HepG2 (cell line): ENCODE measurements around the gene CORO7. TPM values are rescaled to one million over a fixed set of nuclear protein-coding genes. Genes with fewer than 3 reads are reported as not detected.

ENCODE experiments used
- ATRX ChIP-seq: sonication (generic); formaldehyde crosslinking; IDR thresholded peaks from 2 replicates; pipeline ENCODE4 v1.4.0; 2020; ENCODE audit warnings: missing genetic modification reagents, borderline replicate concordance
- BRCA1 ChIP-seq: sonication (generic); formaldehyde crosslinking; IDR thresholded peaks from 2 replicates; pipeline ENCODE4 v1.4.0; 2020; ENCODE audit warnings: missing genetic modification reagents
- CREM ChIP-seq, 2 experiments: sonication (generic) in 1 of 2; formaldehyde crosslinking in 1 of 2; IDR thresholded peaks; 2 replicates each; pipeline versions ENCODE4 v1.4.0 to v1.6.1; 2016 to 2020; ENCODE audit warnings: antibody characterized with exemption in 1 of 2, mild to moderate bottlenecking in 1 of 2, missing genetic modification reagents in 1 of 2
- FOXA3 ChIP-seq: IDR thresholded peaks from 2 replicates; pipeline ENCODE4 v1.6.1; 2016; ENCODE audit warnings: missing genetic modification reagents, missing compliant biosample characterization
- GFI1 ChIP-seq: sonication (generic); formaldehyde crosslinking; IDR thresholded peaks from 2 replicates; pipeline ENCODE4 v1.5.0; 2020; ENCODE audit warnings: missing genetic modification reagents, mild to moderate bottlenecking, borderline replicate concordance
- NCOR1 ChIP-seq: fragments of 200-600 bp; sonication (generic); IDR thresholded peaks from 2 replicates; pipeline ENCODE4 v1.7.0; 2017; ENCODE audit warnings: antibody characterized with exemption, low read length, borderline replicate concordance
- SPEN ChIP-seq: sonication (generic); formaldehyde crosslinking; IDR thresholded peaks from 2 replicates; pipeline ENCODE4 v1.5.1; 2020; ENCODE audit warnings: low read depth, mild to moderate bottlenecking, missing genetic modification reagents
- ZC3H4 ChIP-seq: sonication (generic); formaldehyde crosslinking; IDR thresholded peaks from 2 replicates; pipeline ENCODE4 v1.4.0; 2020; ENCODE audit warnings: missing genetic modification reagents, borderline replicate concordance
- ZMYM2 ChIP-seq: sonication (generic); formaldehyde crosslinking; IDR thresholded peaks from 2 replicates; pipeline ENCODE4 v1.8.0; 2022; ENCODE audit warnings: mild to moderate bottlenecking, missing genetic modification reagents
- ZNF317 ChIP-seq: sonication (generic); formaldehyde crosslinking; IDR thresholded peaks from 2 replicates; pipeline ENCODE4 v1.5.0; 2020; ENCODE audit warnings: mild to moderate bottlenecking, missing genetic modification reagents
- ZNF350 ChIP-seq: sonication (generic); formaldehyde crosslinking; IDR thresholded peaks from 2 replicates; pipeline ENCODE4 v1.4.0; 2020; ENCODE audit warnings: mild to moderate bottlenecking, low read depth, missing genetic modification reagents, borderline replicate concordance
- polyA plus RNA-seq, 8 experiments: library from polyadenylated mRNA; depleted of rRNA in 3 of 8; stranded (reverse) in 7 of 8; unstranded in 1 of 8; fragments of >200 nt; fragmentation: Illumina TruSeq in 4 of 8; extraction: Trizol in 4 of 8; gene quantifications; 2 replicates each; pipeline versions ENCODE4 v1.2.1 to v1.2.3, GENCODE V29; 2011 to 2016; ENCODE audit warnings: low read depth in 4 of 8, missing spikeins in 1 of 8, mixed read lengths in 1 of 8; ENCODE audit not compliant: insufficient read depth in 1 of 8
- total RNA-seq, 5 experiments: library from RNA; depleted of rRNA; stranded (reverse); fragments of >200 nt; fragmentation: Illumina TruSeq; extraction: Trizol; gene quantifications; 2 replicates each; pipeline ENCODE4 v1.2.3, GENCODE V29; 2016; ENCODE audit warnings: low read depth in 1 of 5
- TF ChIP-seq, protein P1 (sequence below): sonication (generic); formaldehyde crosslinking; IDR thresholded peaks from 2 replicates; pipeline ENCODE4 v1.8.1; 2023; ENCODE audit warnings: mild to moderate bottlenecking, moderate library complexity, missing genetic modification reagents
- TF ChIP-seq, protein P2 (sequence below): IDR thresholded peaks from 2 replicates; pipeline ENCODE4 v1.6.1; 2018; ENCODE audit warnings: missing genetic modification reagents
- TF ChIP-seq, protein P3 (sequence below), 2 experiments: sonication (generic) in 1 of 2; formaldehyde crosslinking in 1 of 2; IDR thresholded peaks; 2 replicates each; pipeline versions ENCODE4 v1.4.0 to v1.6.1; 2016 to 2020; ENCODE audit warnings: borderline replicate concordance in 1 of 2, low read depth in 1 of 2, mild to moderate bottlenecking in 1 of 2, missing genetic modification reagents in 1 of 2
- TF ChIP-seq, protein P4 (sequence below): sonication (generic); formaldehyde crosslinking; IDR thresholded peaks from 2 replicates; pipeline ENCODE4 v1.4.0; 2020; ENCODE audit warnings: missing genetic modification reagents, borderline replicate concordance
- TF ChIP-seq, protein P5 (sequence below): IDR thresholded peaks from 2 replicates; pipeline ENCODE4 v1.6.1; 2016; ENCODE audit warnings: missing genetic modification reagents, missing compliant biosample characterization

The CORO7 gene
- total and polyA plus RNA-seq, 2 of the 13 experiments (the other 11 are each of a cell fraction or from before 2014, with no cell fraction given), result 9.9 to 14.3 TPM

DNA sequence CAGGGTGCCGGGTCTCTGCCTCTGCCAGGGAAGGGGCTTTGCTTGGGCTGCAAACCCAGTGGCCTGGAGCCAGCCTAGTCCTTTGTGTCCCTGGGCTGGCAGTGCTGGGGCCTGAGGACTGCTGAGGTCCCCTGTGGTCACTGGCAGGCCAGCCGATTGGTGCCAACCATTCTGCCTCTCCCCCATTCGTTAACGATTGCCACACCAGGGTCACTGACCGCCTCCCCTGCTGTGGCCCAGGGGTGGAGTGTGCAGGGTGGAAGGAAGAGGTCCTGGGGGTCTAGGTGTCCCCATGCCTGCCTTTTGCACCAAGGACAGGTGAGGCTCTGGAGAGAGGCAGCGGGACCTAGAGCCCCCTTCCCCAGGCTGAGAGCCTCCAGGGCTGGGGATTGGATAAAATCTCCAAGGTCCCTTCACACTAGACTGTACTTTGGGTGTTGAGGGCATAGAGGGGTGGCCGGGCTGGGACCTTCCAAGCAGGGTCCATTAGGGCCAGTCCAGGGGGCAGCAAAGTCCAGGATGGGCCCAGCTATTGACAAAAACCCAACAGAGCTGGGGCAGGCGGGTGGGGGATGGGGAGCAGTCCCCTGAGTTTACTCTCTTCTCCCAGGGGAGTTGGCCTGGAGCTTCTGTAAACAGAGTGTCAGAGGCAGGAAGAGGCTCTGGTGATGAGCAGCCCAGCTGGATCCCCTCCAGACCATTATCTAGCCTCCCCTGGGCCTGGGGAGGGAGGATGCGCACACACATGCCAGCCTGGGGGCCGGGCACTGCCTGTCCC lies 43.6 kb downstream of the CORO7 start (continued):
- TF ChIP-seq, protein P1, sequence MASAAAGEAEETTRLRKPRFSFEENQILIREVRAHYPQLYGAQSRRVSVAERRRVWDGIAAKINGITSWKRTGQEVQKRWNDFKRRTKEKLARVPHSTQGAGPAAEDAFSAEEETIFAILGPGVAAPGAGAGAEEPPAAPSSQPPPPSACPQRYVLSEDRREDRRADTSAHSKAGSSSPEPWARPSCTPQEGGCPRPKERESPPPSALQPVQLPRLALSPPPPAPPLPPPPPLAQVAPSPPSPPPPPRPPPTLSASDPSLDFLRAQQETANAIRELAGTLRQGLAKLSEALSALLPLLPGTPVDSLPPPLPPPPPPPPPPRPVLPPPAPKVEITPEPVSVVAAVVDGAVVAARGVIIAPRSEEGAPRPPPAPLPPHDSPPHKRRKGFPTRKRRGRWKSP (CRISPR knock-in tag), result 0 out of 2 replicates have a peak, but pooled peaks have one; percentile 22
- TF ChIP-seq ZC3H4 (CRISPR knock-in tag) (0 out of 2 replicates have a peak, but pooled peaks have one; percentile 31), ZNF317 (CRISPR knock-in tag) (no peak), BRCA1 (CRISPR knock-in tag) (0 out of 2 replicates have a peak, but pooled peaks have one; percentile 24), ATRX (CRISPR knock-in tag) (no peak), SPEN (0 out of 2 replicates have a peak, but pooled peaks have one; percentile 50), NCOR1 (peak; percentile 89), ZMYM2 (peak; percentile 62), GFI1 (CRISPR knock-in tag) (peak; percentile 72), ZNF350 (CRISPR knock-in tag) (peak; percentile 82; the same call in 1 of the 2 replicates), FOXA3 (CRISPR knock-in tag) (peak; percentile 81), CREM (IDR thresholded peaks at IDR 0.05) (peak; percentile 66; the same call in 1 of the 2 replicates), CREM (CRISPR knock-in tag; IDR thresholded peaks at IDR 0.05) (no peak)
- TF ChIP-seq, protein P2, sequence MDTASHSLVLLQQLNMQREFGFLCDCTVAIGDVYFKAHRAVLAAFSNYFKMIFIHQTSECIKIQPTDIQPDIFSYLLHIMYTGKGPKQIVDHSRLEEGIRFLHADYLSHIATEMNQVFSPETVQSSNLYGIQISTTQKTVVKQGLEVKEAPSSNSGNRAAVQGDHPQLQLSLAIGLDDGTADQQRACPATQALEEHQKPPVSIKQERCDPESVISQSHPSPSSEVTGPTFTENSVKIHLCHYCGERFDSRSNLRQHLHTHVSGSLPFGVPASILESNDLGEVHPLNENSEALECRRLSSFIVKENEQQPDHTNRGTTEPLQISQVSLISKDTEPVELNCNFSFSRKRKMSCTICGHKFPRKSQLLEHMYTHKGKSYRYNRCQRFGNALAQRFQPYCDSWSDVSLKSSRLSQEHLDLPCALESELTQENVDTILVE (CRISPR knock-in tag), result no peak
- TF ChIP-seq, protein P3, sequence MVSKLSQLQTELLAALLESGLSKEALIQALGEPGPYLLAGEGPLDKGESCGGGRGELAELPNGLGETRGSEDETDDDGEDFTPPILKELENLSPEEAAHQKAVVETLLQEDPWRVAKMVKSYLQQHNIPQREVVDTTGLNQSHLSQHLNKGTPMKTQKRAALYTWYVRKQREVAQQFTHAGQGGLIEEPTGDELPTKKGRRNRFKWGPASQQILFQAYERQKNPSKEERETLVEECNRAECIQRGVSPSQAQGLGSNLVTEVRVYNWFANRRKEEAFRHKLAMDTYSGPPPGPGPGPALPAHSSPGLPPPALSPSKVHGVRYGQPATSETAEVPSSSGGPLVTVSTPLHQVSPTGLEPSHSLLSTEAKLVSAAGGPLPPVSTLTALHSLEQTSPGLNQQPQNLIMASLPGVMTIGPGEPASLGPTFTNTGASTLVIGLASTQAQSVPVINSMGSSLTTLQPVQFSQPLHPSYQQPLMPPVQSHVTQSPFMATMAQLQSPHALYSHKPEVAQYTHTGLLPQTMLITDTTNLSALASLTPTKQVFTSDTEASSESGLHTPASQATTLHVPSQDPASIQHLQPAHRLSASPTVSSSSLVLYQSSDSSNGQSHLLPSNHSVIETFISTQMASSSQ (IDR thresholded peaks at IDR 0.05; ENCODE audit: low read depth), result peak; percentile 60; the same call in 1 of the 2 replicates
- TF ChIP-seq, protein P3 (CRISPR knock-in tag; IDR thresholded peaks at IDR 0.05; ENCODE audit: borderline replicate concordance), result peak; percentile 72; the same call in 1 of the 2 replicates
- TF ChIP-seq, protein P4, sequence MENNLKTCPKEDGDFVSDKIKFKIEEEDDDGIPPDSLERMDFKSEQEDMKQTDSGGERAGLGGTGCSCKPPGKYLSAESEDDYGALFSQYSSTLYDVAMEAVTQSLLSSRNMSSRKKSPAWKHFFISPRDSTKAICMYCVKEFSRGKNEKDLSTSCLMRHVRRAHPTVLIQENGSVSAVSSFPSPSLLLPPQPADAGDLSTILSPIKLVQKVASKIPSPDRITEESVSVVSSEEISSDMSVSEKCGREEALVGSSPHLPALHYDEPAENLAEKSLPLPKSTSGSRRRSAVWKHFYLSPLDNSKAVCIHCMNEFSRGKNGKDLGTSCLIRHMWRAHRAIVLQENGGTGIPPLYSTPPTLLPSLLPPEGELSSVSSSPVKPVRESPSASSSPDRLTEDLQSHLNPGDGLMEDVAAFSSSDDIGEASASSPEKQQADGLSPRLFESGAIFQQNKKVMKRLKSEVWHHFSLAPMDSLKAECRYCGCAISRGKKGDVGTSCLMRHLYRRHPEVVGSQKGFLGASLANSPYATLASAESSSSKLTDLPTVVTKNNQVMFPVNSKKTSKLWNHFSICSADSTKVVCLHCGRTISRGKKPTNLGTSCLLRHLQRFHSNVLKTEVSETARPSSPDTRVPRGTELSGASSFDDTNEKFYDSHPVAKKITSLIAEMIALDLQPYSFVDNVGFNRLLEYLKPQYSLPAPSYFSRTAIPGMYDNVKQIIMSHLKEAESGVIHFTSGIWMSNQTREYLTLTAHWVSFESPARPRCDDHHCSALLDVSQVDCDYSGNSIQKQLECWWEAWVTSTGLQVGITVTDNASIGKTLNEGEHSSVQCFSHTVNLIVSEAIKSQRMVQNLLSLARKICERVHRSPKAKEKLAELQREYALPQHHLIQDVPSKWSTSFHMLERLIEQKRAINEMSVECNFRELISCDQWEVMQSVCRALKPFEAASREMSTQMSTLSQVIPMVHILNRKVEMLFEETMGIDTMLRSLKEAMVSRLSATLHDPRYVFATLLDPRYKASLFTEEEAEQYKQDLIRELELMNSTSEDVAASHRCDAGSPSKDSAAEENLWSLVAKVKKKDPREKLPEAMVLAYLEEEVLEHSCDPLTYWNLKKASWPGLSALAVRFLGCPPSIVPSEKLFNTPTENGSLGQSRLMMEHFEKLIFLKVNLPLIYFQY (CRISPR knock-in tag), result peak; percentile 88
- TF ChIP-seq, protein P5, sequence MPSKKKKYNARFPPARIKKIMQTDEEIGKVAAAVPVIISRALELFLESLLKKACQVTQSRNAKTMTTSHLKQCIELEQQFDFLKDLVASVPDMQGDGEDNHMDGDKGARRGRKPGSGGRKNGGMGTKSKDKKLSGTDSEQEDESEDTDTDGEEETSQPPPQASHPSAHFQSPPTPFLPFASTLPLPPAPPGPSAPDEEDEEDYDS (CRISPR knock-in tag), result peak; percentile 70; the same call in 1 of the 2 replicates
